ENCODE results near the gene HOTAIR.

HOTAIR gene

GRCh38 chr12:54016478-54016964 lies 41.8 kb upstream of the HOTAIR start:
- TF ChIP-seq GATA1 (IDR thresholded peaks at IDR 0.05; ENCODE audit: low read depth, low read length) (no peak), POLR2A (IDR thresholded peaks at IDR 0.05; ENCODE audit: low read length) (no peak)
- no peak for DNase-seq

DNA sequence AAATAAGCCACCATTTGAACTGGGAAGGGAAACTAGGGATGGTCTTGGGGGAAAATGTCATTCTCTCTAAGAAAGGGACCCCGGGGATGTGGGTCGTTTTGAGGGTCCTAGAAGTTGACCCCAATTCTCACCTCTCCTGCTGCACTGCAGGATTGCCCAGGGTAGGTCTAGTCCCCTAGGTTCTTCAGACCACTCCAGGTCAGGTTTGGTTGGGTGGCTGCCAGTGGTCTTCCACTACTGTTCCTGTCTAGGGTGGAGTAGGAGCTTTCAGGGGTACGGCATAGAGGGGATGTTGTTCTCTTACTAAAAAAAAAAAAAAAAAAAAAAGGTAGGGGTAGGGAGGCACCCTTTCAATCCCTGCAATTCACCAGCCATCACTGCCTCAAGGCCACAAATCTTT lies 41.3 kb upstream of the HOTAIR start:
- DNase-seq = no peak
- TF ChIP-seq POLR2A (IDR thresholded peaks at IDR 0.05; ENCODE audit: low read length) = no peak
- no peak for TF ChIP-seq GATA1 (IDR thresholded peaks at IDR 0.05; ENCODE audit: low read depth, low read length)

DNA sequence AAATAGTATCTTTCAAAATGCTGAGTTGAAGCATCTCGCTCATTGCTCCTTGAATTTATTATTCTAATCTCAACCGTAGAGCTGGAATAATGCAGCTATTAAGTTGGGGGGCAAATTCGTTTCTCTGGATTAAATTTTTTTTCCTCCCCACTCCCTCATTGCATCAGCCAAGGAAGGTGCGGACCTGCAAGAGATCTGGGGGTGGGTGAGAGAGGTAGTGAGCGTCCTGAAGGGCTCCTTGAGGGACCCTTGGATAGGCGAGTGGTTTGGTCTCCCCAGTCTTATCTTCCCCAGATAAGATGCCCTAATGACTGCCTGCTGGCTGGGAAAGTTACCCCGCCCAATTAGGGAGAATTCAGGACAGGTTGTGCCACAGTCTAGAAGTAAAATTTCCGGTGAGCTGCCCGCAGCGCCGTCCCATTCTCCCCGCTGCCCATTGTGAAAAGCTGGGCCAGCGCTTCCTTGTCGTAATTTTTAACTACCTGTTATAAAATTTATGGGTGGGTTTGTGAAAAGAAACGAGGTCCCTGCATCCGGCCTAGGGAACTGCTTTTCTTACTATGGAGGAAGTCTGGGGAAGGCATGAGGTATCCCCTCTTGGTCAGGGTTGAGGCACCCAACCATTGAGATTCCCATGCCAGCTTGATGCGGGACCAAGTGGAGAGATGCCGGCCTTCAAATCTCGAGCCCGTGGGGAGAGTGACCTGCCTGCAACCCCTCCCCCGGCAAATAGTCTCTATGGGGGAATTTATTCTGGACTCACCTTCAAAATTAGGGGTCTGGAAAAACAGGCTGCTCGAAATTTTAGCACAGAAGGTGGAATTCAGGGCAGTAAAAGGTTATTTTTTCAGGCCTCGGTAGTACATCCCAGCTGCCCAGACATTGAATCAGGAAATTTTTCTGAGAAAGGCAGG lies 40.5 kb upstream of the HOTAIR start:
- no peak for DNase-seq
- TF ChIP-seq POLR2A (IDR thresholded peaks at IDR 0.05; ENCODE audit: low read length) (no peak), GATA1 (IDR thresholded peaks at IDR 0.05; ENCODE audit: low read depth, low read length) (no peak)

GRCh38 chr12:54014377-54015017 lies 39.7 kb upstream of the HOTAIR start:
- TF ChIP-seq GATA1 (IDR thresholded peaks at IDR 0.05; ENCODE audit: low read depth, low read length) (no peak), POLR2A (IDR thresholded peaks at IDR 0.05; ENCODE audit: low read length) (no peak)
- DNase-seq = no peak

DNA sequence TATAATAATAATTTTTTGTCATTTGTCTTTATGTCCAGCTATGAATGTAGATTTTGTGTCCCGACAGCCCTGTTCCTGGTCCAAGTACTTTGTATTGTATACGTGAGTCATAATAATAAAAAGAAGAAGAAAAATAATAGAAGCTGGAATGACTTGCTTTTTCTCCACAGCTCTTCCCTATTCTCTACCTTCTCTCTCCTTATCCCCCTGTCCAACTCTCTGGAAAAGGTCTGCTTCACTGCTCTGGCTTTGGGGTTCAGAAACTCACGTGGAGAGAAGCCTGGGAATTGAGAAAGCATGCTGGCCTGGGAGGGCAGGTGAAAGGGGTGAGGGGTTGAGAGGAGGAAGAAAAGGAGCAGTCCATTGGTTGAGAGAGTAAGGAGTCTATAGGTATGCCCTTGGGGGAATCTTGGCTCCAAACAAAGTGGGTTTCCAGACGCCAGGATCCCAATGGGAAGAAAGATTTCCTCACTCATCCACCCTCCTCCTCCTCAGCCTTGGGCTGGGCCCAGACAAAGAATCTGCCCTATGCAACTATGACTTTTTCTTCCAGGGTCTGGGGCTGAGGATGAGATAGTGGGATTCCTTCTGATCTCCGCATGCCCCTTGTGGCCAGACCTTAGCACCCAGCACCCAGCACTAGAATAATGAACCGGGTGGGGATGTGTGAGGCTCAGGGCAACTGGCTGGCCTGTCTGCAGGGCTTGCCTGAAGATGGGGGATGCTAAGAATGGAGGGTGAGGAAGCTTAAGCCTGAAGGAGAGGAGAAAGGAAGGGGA lies 38.1 kb upstream of the HOTAIR start:
- no peak for TF ChIP-seq GATA1 (IDR thresholded peaks at IDR 0.05; ENCODE audit: low read depth, low read length)
- no peak for TF ChIP-seq POLR2A (IDR thresholded peaks at IDR 0.05; ENCODE audit: low read length)
- DNase-seq = no peak

DNA sequence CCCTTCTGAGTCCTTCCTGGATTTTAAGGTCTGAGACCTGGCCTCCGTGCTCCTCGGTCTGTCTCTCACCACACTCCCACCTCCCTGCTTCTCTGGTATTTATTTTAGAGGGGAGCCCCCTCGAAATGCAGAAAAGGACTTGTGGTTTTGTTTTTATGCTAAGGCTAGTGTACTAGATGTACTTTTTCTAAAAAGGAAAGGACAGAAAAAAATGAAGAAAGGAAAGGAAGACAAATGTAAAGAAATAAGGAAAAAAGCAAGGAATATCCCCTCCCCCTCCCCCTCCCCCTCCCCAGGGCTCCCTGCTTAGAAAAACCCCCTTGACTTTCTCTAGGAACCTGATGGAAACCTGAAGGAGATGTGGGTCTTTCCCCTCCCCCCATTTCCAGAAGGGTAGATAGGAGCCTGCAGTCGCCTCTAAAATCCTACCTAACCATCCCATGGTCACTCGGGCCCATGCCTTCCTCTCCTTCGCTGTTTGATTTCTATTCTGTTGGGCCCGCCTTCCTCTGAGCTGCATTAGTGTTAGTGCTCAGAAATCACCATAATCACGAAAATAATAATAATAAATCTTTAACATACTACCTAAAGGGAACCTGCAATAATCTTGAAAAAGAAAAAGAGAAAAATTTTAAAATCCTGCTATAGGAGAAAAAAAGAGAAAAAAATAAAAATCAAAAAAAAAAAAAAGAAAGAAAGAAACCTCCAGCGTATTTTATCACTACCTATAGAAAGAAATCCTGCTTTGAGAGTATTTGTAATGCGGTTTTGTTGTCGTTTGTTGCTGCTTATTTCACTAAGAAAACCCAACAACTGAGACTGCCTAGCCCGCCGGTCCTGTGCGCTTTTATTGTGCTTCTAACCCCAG lies 37.1 kb upstream of the HOTAIR start:
- TF ChIP-seq POLR2A (IDR thresholded peaks at IDR 0.05; ENCODE audit: low read length) = no peak
- TF ChIP-seq GATA1 (IDR thresholded peaks at IDR 0.05; ENCODE audit: low read depth, low read length) = no peak
- DNase-seq = no peak

GRCh38 chr12:54010972-54011664 lies 36.4 kb upstream of the HOTAIR start:
- TF ChIP-seq GATA1 (IDR thresholded peaks at IDR 0.05; ENCODE audit: low read depth, low read length) = no peak
- no peak for TF ChIP-seq POLR2A (IDR thresholded peaks at IDR 0.05; ENCODE audit: low read length)
- no peak for DNase-seq

GRCh38 chr12:54010053-54010971 lies 35.6 kb upstream of the HOTAIR start:
- no peak for DNase-seq
- TF ChIP-seq POLR2A (IDR thresholded peaks at IDR 0.05; ENCODE audit: low read length) = no peak
- no peak for TF ChIP-seq GATA1 (IDR thresholded peaks at IDR 0.05; ENCODE audit: low read depth, low read length)

- TF ChIP-seq POLR2A (IDR thresholded peaks at IDR 0.05; ENCODE audit: low read length) (no peak), GATA1 (IDR thresholded peaks at IDR 0.05; ENCODE audit: low read depth, low read length) (no peak)
- no peak for DNase-seq
Observed at GRCh38 chr12:54009171-54010052, 34.7 kb upstream of the HOTAIR start.

- TF ChIP-seq POLR2A (IDR thresholded peaks at IDR 0.05; ENCODE audit: low read length) = no peak
- TF ChIP-seq GATA1 (IDR thresholded peaks at IDR 0.05; ENCODE audit: low read depth, low read length) = no peak
- no peak for DNase-seq
Observed at GRCh38 chr12:54008260-54008552, 33.5 kb upstream of the HOTAIR start.
